WTC11 (cell line): ENCODE results near the gene ZNF593.

Experiments
- ATF3 ChIP-seq: sonication (generic); formaldehyde crosslinking; conservative IDR thresholded peaks from 2 replicates; pipeline ENCODE4 v1.8.1; 2022; ENCODE audit warnings: mild to moderate bottlenecking, missing genetic modification reagents
- CTCF ChIP-seq: fragments of 200-600 bp; IDR thresholded peaks from 2 replicates; pipeline ENCODE4 v1.8.0; 2022; ENCODE audit warnings: antibody characterized with exemption
- SP1 ChIP-seq: sonication (generic); formaldehyde crosslinking; conservative IDR thresholded peaks from 2 replicates; pipeline ENCODE4 v1.8.1; 2022; ENCODE audit warnings: missing genetic modification reagents
- TF ChIP-seq, protein P1 (sequence below): fragments of 250-450 bp; sonication (Bioruptor Pico); IDR thresholded peaks from 2 replicates; pipeline ENCODE4 v2.1.2; 2022; ENCODE audit warnings: mild to moderate bottlenecking, moderate library complexity

DNA sequence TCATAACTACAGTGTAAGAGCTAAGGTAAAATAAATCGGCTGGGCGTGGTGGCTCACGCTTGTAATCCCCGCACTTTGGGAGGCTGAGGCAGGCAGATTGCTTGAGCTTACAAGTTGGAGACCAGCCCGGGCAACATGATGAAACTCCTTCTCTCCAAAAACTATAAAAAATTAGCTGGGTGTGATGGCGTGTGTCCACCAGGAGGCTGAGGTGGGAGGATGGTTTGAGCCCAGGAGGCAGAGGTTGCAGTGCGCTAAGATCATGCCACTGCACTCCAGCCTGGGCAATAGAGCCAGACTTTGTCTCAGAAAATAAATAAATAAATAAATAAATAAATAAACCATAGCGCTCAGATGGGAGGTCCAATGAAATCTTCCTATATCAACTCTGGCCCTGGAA is 27.5 kb upstream of the ZNF593 start:
- no peak for TF ChIP-seq SP1 (CRISPR knock-in tag)
- TF ChIP-seq ATF3, result no peak
- no peak for TF ChIP-seq CTCF
- TF ChIP-seq, protein P1, sequence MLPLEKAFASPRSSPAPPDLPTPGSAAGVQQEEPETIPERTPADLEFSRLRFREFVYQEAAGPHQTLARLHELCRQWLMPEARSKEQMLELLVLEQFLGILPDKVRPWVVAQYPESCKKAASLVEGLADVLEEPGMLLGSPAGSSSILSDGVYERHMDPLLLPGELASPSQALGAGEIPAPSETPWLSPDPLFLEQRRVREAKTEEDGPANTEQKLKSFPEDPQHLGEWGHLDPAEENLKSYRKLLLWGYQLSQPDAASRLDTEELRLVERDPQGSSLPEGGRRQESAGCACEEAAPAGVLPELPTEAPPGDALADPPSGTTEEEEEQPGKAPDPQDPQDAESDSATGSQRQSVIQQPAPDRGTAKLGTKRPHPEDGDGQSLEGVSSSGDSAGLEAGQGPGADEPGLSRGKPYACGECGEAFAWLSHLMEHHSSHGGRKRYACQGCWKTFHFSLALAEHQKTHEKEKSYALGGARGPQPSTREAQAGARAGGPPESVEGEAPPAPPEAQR (CRISPR knock-in tag), result no peak
